GM18517 (cell line): ENCODE results near the gene KCNJ18.
"Not testable (repeated sequence)": the region's sequence is repeated elsewhere in the genome, so short reads cannot be mapped to it uniquely, and the experiment has no call there.

ENCODE experiments used
- ATAC-seq: cut with Tn5 transposase; IDR thresholded peaks from one replicate; pipeline ENCODE4 v1.9.1; 2021; ENCODE audit warnings: mild to moderate bottlenecking, moderate library complexity; ENCODE audit not compliant: unreplicated experiment

Gene KCNJ18

GRCh38 chr17:21691883-21692703, at the start of gene KCNJ18:
Gene KCNJ18, plus strand, starts transcription at chr17:21692523. Its CDS starts 10,264 bp downstream, at chr17:21702787.
- not testable (repeated sequence) for ATAC-seq

GRCh38 chr17:21648125-21648524, 44.2 kb upstream of the KCNJ18 start:
- not testable (repeated sequence) for ATAC-seq

- ATAC-seq: not testable (repeated sequence)
These were observed 42.3 kb upstream of the KCNJ18 start for GRCh38 chr17:21650043-21650442.

DNA sequence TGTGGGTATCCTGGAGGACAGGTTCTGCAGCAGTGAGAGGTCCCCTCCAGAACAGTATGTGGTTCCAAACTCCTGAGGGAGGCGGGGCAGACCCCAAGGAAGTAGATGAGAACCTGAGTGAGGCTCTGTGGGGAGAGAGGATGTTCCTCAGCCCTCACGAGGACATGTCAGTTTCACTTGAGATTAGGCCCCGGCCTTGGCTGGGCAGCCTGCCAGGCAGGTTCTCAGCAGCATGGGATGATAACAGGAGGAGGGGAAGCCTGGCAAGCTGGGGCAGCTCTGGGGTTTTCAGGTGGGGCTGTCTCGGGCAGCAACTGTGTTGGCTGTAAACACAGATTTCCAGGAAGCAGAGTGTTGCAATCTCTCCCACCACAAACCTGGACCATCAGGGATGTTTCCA, 40.3 kb upstream of the KCNJ18 start:
- ATAC-seq: not testable (repeated sequence)

GRCh38 chr17:21653211-21653610, 39.1 kb upstream of the KCNJ18 start:
- not testable (repeated sequence) for ATAC-seq

- ATAC-seq: not testable (repeated sequence)
These were observed 35.6 kb upstream of the KCNJ18 start for GRCh38 chr17:21656518-21657309.

DNA sequence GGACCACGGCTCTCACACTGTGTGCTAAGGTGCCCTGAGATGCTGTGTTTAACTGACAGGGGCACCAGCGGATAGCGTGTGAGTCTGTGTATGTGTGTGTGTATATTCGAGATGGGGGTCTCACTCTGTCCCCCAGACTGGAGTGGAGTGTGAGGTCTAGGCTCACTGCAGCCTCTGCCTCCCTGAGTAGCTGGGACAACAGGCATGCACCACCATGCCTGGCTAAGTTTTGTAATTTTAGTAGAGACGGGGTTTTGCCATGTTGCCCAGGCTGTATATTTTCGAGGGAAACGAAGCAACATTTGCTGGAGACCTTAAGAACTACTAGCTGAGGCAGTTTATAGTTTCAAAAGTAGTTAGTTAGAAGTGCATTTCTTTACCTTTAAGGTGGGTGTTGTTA, 32.7 kb upstream of the KCNJ18 start:
- not testable (repeated sequence) for ATAC-seq

- ATAC-seq: not testable (repeated sequence)
These were observed 30.9 kb upstream of the KCNJ18 start for GRCh38 chr17:21661455-21661854.

DNA sequence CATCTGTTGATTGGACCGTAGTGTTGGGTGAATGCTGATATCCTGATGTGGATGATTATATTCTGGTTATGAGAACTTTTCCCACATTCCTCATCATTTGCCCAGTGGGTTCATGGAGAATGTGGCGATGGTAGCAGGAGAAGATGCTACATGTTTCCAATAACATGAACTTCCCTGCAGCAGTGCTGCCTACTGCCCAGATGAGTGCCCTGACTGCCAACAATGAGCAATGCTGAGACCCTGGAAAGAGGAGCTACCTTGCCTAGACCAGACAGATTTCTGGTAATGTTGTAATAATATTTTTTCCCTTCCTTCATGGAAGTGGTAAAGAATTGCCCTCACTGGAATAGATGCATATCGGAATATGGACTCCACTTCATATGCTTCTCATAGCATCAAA, 29.2 kb upstream of the KCNJ18 start:
- ATAC-seq: not testable (repeated sequence)

- not testable (repeated sequence) for ATAC-seq
These were observed 28.5 kb upstream of the KCNJ18 start for GRCh38 chr17:21663614-21664474.

- ATAC-seq: not testable (repeated sequence)
These were observed 27.2 kb upstream of the KCNJ18 start for GRCh38 chr17:21665171-21665570.

DNA sequence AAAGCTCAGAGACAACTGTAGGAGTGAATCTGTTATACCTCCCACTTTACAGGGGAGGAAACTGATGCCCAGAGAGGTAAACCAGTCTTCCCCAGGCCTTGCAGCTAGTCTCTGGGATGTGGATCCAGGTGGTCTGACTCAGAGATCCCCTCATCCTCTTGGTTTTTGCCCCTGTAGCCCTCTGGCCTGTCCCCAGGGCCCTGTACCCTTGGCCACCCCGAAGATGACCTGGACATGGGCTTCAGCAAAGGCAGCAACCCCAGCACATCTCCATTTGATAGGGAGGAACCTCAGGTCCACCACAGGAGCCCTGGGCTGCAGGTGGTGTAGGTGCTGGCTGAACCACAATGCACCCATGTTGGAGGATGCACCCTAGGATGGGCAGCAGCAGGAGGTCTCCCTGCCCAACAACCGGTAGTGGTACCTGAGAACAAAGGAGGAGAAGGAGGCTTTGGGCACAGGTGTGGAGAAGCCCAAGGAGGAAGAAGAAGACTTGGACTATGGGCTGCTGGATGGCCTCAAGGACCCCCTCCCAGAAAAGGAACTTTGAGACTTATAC, 26.3 kb upstream of the KCNJ18 start:
- not testable (repeated sequence) for ATAC-seq

- ATAC-seq: not testable (repeated sequence)
These were observed 25.5 kb upstream of the KCNJ18 start for GRCh38 chr17:21666711-21667412.

GRCh38 chr17:21667413-21668117, 24.8 kb upstream of the KCNJ18 start:
- not testable (repeated sequence) for ATAC-seq

- not testable (repeated sequence) for ATAC-seq
These were observed 24.2 kb upstream of the KCNJ18 start for GRCh38 chr17:21668118-21668488.

DNA sequence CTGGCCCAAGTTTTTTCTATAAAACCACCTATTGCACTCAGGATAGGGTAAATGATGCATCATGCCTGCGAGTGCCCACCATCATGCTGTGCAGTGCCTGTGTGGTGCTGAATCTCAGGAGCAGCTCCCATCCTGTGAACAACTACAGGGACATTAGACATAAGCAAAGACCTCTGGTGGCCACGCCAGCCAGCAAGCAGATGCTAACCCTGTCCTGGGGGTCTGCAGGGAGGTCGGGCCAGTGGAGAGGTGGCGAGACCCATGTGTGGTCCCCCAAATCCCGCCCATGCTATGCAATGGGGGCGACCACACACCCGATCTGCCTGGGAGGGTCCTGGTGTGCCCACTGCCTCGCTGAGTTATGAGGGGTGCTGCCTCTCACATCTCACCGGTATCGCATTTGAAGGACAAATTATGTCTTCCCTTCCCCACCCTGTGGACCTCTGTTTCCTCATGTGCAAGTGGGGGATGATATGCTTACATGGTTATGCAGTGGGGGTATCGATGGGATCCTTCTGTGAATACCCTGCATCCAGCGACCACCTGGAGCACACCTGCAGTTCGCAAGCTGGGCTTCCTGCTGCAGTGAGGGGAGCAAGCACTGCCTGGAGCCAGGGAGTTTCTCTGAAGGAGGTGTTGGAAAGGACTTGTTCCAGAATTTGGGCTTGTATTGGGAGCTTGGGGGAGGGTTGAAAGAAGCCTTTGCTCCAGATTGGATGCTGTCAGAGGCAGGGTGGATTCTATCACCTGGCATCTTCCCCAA, 23.4 kb upstream of the KCNJ18 start:
- ATAC-seq: not testable (repeated sequence)

GRCh38 chr17:21669616-21670360, 22.5 kb upstream of the KCNJ18 start:
- ATAC-seq: not testable (repeated sequence)
